IMR-90 (cell line): ENCODE data around the gene BTN3A1. TPM values are rescaled to one million over a fixed set of nuclear protein-coding genes. Genes with fewer than 3 reads are reported as not detected.

ENCODE experiments used
- ATAC-seq: fragments of 200-7000 bp; cut with Tn5 transposase; 2 replicates; pipeline ENCODE4 v1.9.1; 2020; ENCODE audit warnings: low read depth, mild to moderate bottlenecking, moderate library complexity
- BruUV-seq: library from RNA; stranded (reverse); fragments of 400-500 nt; replicated peaks from 2 replicates; lab custom pipeline; 2021; lab: Mats Ljungman, UMichigan
- CTCF ChIA-PET: fragments of 300-600 bp; formaldehyde crosslinking; extraction: SDS; loops from one replicate; lab custom pipeline; 2021; ENCODE audit warnings: antibody characterized with exemption; lab: Yijun Ruan, JAX
- POLR2A ChIA-PET: fragments of 300-600 bp; sonication (Branson Sonifier 250); formaldehyde crosslinking; loops from one replicate; lab custom pipeline; 2022; ENCODE audit warnings: antibody characterized with exemption; ENCODE audit not compliant: unreplicated experiment; lab: Charles Lee
- DNase-seq: peaks from one replicate; pipeline ENCODE4 v3.0.0; 2013
- H2AFZ ChIP-seq: replicated peaks from 2 replicates; pipeline ENCODE3; 2013; ENCODE audit warnings: low read length, mild to moderate bottlenecking; ENCODE audit not compliant: poor library complexity
- H2AK5ac ChIP-seq: 2 replicates; pipeline ENCODE4 v1.6.1; 2013; ENCODE audit warnings: low read depth, low read length, inconsistent platforms
- H2AK9ac ChIP-seq: replicated peaks from 2 replicates; pipeline ENCODE3; 2013; ENCODE audit warnings: mild to moderate bottlenecking, low read depth, low read length, moderate library complexity; ENCODE audit not compliant: poor library complexity
- H2BK120ac ChIP-seq: 2 replicates; pipeline ENCODE4 v1.6.1; 2013; ENCODE audit warnings: low read depth, low read length, inconsistent platforms
- H2BK15ac ChIP-seq: 3 replicates; pipeline ENCODE4 v1.6.1; 2013; ENCODE audit warnings: low read depth, low read length, inconsistent platforms
- H2BK20ac ChIP-seq: 2 replicates; pipeline ENCODE4 v1.6.1; 2013; ENCODE audit warnings: low read depth, mild to moderate bottlenecking, inconsistent platforms, low read length, moderate library complexity
- H2BK5ac ChIP-seq: 2 replicates; pipeline ENCODE4 v1.6.1; 2013; ENCODE audit warnings: mild to moderate bottlenecking, low read depth, low read length, inconsistent platforms; ENCODE audit not compliant: poor library complexity, severe bottlenecking
- H3K14ac ChIP-seq: replicated peaks from 2 replicates; pipeline ENCODE4 v1.6.1; 2013; ENCODE audit warnings: low read depth, low read length, inconsistent platforms
- H3K18ac ChIP-seq: 2 replicates; pipeline ENCODE4 v1.6.1; 2013; ENCODE audit warnings: low read depth, low read length, control low read depth
- H3K23ac ChIP-seq: 2 replicates; pipeline ENCODE4 v1.6.1; 2013; ENCODE audit warnings: low read depth, low read length, inconsistent platforms
- H3K27ac ChIP-seq: 2 replicates; pipeline ENCODE4 v1.5.1; 2013; ENCODE audit warnings: mild to moderate bottlenecking, control low read depth, low read length; ENCODE audit not compliant: insufficient read depth
- H3K27me3 ChIP-seq: 2 replicates; pipeline ENCODE4 v1.6.1; 2013; ENCODE audit warnings: low read length; ENCODE audit not compliant: control insufficient read depth, insufficient read depth
- H3K36me3 ChIP-seq: 2 replicates; pipeline ENCODE4 v1.6.1; 2013; ENCODE audit warnings: low read length, mixed read lengths; ENCODE audit not compliant: control insufficient read depth, insufficient read depth
- H3K4ac ChIP-seq: 2 replicates; pipeline ENCODE4 v1.6.1; 2013; ENCODE audit warnings: low read depth, low read length, inconsistent platforms
- H3K4me1 ChIP-seq: 2 replicates; pipeline ENCODE4 v1.6.1; 2013; ENCODE audit warnings: low read length, mixed read lengths; ENCODE audit not compliant: control insufficient read depth, insufficient read depth
- H3K4me2 ChIP-seq: 2 replicates; pipeline ENCODE4 v1.6.1; 2013; ENCODE audit warnings: low read depth, mild to moderate bottlenecking, control low read depth, low read length, moderate library complexity
- H3K4me3 ChIP-seq: 2 replicates; pipeline ENCODE4 v1.5.1; 2013; ENCODE audit warnings: low read depth, mild to moderate bottlenecking, control low read depth, low read length, moderate library complexity; ENCODE audit not compliant: insufficient read depth
- H3K56ac ChIP-seq: 2 replicates; pipeline ENCODE4 v1.6.1; 2013; ENCODE audit warnings: low read length, inconsistent platforms; ENCODE audit not compliant: insufficient read depth; ENCODE audit errors: extremely low read depth
- H3K79me1 ChIP-seq, 2 experiments: 2 replicates each; pipeline ENCODE4 v1.6.1; 2013; ENCODE audit warnings: low read length in 2 of 2, inconsistent platforms in 1 of 2, low read depth in 1 of 2
- H3K9ac ChIP-seq: 2 replicates; pipeline ENCODE4 v1.6.1; 2013; ENCODE audit warnings: low read depth, low read length, control low read depth
- H3K9me1 ChIP-seq: 2 replicates; pipeline ENCODE4 v1.6.1; 2013; ENCODE audit warnings: low read length, inconsistent platforms; ENCODE audit not compliant: insufficient read depth
- H3K9me3 ChIP-seq: 2 replicates; pipeline ENCODE4 v1.6.1; 2013; ENCODE audit warnings: low read length; ENCODE audit not compliant: control insufficient read depth, insufficient read depth
- H4K20me1 ChIP-seq: 2 replicates; pipeline ENCODE4 v1.6.1; 2013; ENCODE audit warnings: low read length, inconsistent platforms; ENCODE audit not compliant: insufficient read depth
- H4K5ac ChIP-seq: 2 replicates; pipeline ENCODE4 v1.6.1; 2013; ENCODE audit warnings: mild to moderate bottlenecking, low read depth, low read length, control low read depth
- H4K8ac ChIP-seq, 2 experiments: 2 replicates each; pipeline ENCODE4 v1.6.1; 2013; ENCODE audit warnings: low read depth in 2 of 2, low read length in 2 of 2, control low read depth in 1 of 2, inconsistent platforms in 1 of 2
- H4K91ac ChIP-seq: 2 replicates; pipeline ENCODE4 v1.6.1; 2013; ENCODE audit warnings: low read depth, low read length, inconsistent platforms; ENCODE audit not compliant: insufficient read depth
- BHLHE40 ChIP-seq: fragments of 150-350 bp; IDR thresholded peaks from 2 replicates; pipeline ENCODE4 v1.6.1; 2016; ENCODE audit warnings: mild to moderate bottlenecking, low read depth, low read length
- CEBPB ChIP-seq: IDR thresholded peaks from 2 replicates; pipeline ENCODE4 v1.6.1; 2012; ENCODE audit warnings: low read depth, low read length, improper control_type of control experiment
- CHD1 ChIP-seq: IDR thresholded peaks from 2 replicates; pipeline ENCODE4 v1.6.1; 2012; ENCODE audit warnings: low read depth, low read length, improper control_type of control experiment
- FOS ChIP-seq: fragments of 150-350 bp; IDR thresholded peaks from 2 replicates; pipeline ENCODE4 v1.6.1; 2016; ENCODE audit warnings: low read depth, low read length
- MAFK ChIP-seq: IDR thresholded peaks from 2 replicates; pipeline ENCODE4 v1.6.1; 2012; ENCODE audit warnings: low read depth, low read length, improper control_type of control experiment
- MAZ ChIP-seq: IDR thresholded peaks from 2 replicates; pipeline ENCODE4 v1.6.1; 2012; ENCODE audit warnings: low read depth, mild to moderate bottlenecking, low read length, improper control_type of control experiment, moderate library complexity, borderline replicate concordance
- MXI1 ChIP-seq: IDR thresholded peaks from 2 replicates; pipeline ENCODE4 v1.6.1; 2012; ENCODE audit warnings: low read depth, mild to moderate bottlenecking, low read length, moderate library complexity, borderline replicate concordance
- NFE2L2 ChIP-seq: fragments of 150-350 bp; IDR thresholded peaks from 2 replicates; pipeline ENCODE4 v1.6.1; 2016; ENCODE audit warnings: low read depth, mild to moderate bottlenecking, low read length
- POLR2A ChIP-seq: IDR thresholded peaks from 2 replicates; pipeline ENCODE4 v1.6.1; 2012; ENCODE audit warnings: mild to moderate bottlenecking, low read depth, low read length
- RAD21 ChIP-seq: IDR thresholded peaks from 2 replicates; pipeline ENCODE4 v1.6.1; 2012; ENCODE audit warnings: low read length, improper control_type of control experiment
- RCOR1 ChIP-seq: IDR thresholded peaks from 2 replicates; pipeline ENCODE4 v1.6.1; 2012; ENCODE audit warnings: mild to moderate bottlenecking, low read length, improper control_type of control experiment; ENCODE audit not compliant: insufficient replicate concordance
- RFX5 ChIP-seq: IDR thresholded peaks from 2 replicates; pipeline ENCODE4 v1.8.0; 2012; ENCODE audit warnings: low read depth, mild to moderate bottlenecking, low read length, moderate library complexity
- SMC3 ChIP-seq: fragments of 150-350 bp; IDR thresholded peaks from 2 replicates; pipeline ENCODE4 v1.6.1; 2016; ENCODE audit warnings: low read depth, mild to moderate bottlenecking, antibody characterized with exemption, low read length, moderate library complexity
- WGBS, 2 experiments: methylation state at CpG; one replicate each; pipeline versions ENCODE4 v1.1.5 to v1.1.7; 2013; ENCODE audit warnings: missing lambda C conversion rate in 2 of 2; ENCODE audit not compliant: insufficient read length in 1 of 2; ENCODE audit errors: extremely low coverage in 2 of 2; 5-methylcytosine and 5-hydroxymethylcytosine counted together
- dilution Hi-C: fragments of 300-500 bp; cut with HindIII; formaldehyde crosslinking; loops from one replicate; pipeline ENCODE4 v1.14.3; 2018; ENCODE audit warnings: low sequenced_read_pairs; ENCODE audit not compliant: unreplicated experiment
- in situ Hi-C: fragments of 300-500 bp; cut with MboI; formaldehyde crosslinking; loops from 3 replicates; pipeline ENCODE4 v1.14.3; 2019; ENCODE audit warnings: low sequenced_read_pairs, inconsistent platforms, mixed read lengths
- intact Hi-C: fragments of 100-400 bp; cut with micrococcal nuclease; formaldehyde crosslinking; loops from 2 replicates; pipeline ENCODE4 v1.10.0; 2022
- polyA plus RNA-seq, 3 experiments: library from polyadenylated mRNA; depleted of rRNA; stranded (reverse); fragments of >200 nt; gene quantifications; 2 replicates each; pipeline ENCODE4 v1.2.3, GENCODE V29; 2012; ENCODE audit warnings: low replicate concordance in 1 of 3
- total RNA-seq: library from RNA; depleted of rRNA; stranded (reverse); fragments of >200 nt; gene quantifications from 2 replicates; pipeline ENCODE4 v1.2.3, GENCODE V29; 2012
- TF ChIP-seq, protein P1 (sequence below): fragments of 150-350 bp; IDR thresholded peaks from 2 replicates; pipeline ENCODE4 v1.6.1; 2017; ENCODE audit warnings: mild to moderate bottlenecking, antibody characterized with exemption, low read length, low read depth
- TF ChIP-seq, protein P2 (sequence below): fragments of 150-350 bp; IDR thresholded peaks from 2 replicates; pipeline ENCODE4 v1.6.1; 2016; ENCODE audit warnings: low read depth, mild to moderate bottlenecking, low read length, moderate library complexity, borderline replicate concordance
- TF ChIP-seq, protein P3 (sequence below): conservative IDR thresholded peaks from 2 replicates; pipeline ENCODE4 v1.5.1; 2012; ENCODE audit warnings: mild to moderate bottlenecking, low read depth, low read length, improper control_type of control experiment

BTN3A1 gene
- total and polyA plus RNA-seq, 2 of the 4 experiments (the other 2 are of a cell fraction) = 14.4 to 16.5 TPM

DNA sequence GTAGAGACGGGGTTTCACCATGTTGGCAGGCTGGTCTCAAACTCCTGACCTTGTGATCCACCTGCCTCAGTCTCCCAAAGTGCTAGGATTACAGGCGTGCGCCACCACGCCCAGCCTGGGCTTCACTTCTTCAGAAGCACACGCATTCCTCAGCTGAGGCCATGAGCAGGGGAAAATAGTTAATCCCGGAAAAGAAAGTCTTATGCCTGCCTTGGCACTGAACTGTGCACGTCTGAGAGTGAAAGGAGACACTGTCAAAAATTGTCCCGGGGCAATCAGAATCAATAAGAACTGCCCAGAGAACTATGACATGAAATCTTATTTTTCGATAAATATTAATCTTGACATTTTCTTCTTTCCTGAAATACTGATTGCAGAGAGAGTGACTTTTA, 16.3 kb upstream of the BTN3A1 start:
- intact Hi-C loops (no loop called here), in situ Hi-C loops (no loop called here)

More for the DNA sequence above, 16.3 kb upstream of the BTN3A1 start:
- 100% methylated on average over 1 of the region's 9 CpGs; no CpG with 5 or more reads in 1 of the 2 experiments for WGBS, 2 experiments
- no peak overlapping the region for H3K4ac ChIP-seq
- H4K8ac ChIP-seq = no peak overlapping the region
- H3K23ac ChIP-seq = no peak overlapping the region
- no peak overlapping the region for H3K27ac ChIP-seq
- no peak overlapping the region for H3K4me3 ChIP-seq
- dilution Hi-C loops = no loop called here
- no peak overlapping the region for H2AK9ac ChIP-seq
- ChIA-PET CTCF (no interaction called here), POLR2A (no interaction called here)
- H4K5ac ChIP-seq = no peak overlapping the region
- DNase-seq (no peak), ATAC-seq (no peak)
- no TSS peak for BruUV-seq
- peaks cover 8% of the 10 kb centered on the region for H3K4me1 ChIP-seq
- H2AFZ ChIP-seq = no peak overlapping the region
- H2BK20ac ChIP-seq = no peak overlapping the region
- no peak overlapping the region for H2BK120ac ChIP-seq
- no peak overlapping the region for H2AK5ac ChIP-seq
- no peaks in the 10 kb centered on the region for H4K20me1 ChIP-seq
- no peak overlapping the region for H3K18ac ChIP-seq
- H3K36me3 ChIP-seq = peaks cover 7% of the 10 kb centered on the region
- no peak overlapping the region for H3K9ac ChIP-seq
- no peak overlapping the region for H3K56ac ChIP-seq
- H3K14ac ChIP-seq = no peak overlapping the region
- H2BK5ac ChIP-seq = no peak overlapping the region
- no peak overlapping the region for H3K4me2 ChIP-seq
- peaks cover 8% of the 10 kb centered on the region for H3K9me1 ChIP-seq
- H3K9me3 ChIP-seq = no peaks in the 10 kb centered on the region
- no peaks in the 10 kb centered on the region for H3K27me3 ChIP-seq
- H4K91ac ChIP-seq = no peak overlapping the region
- peaks cover 0 to 29% of the 10 kb centered on the region in 2 experiments; a peak in 2 of 4 replicates for H3K79me1 ChIP-seq
- TF ChIP-seq CHD1 (no peak), FOS (no peak), BHLHE40 (no peak), CEBPB (no peak), RCOR1 (no peak), SMC3 (no peak), MAZ (no peak), NFE2L2 (no peak), MAFK (no peak), RFX5 (no peak), MXI1 (no peak), RAD21 (no peak), POLR2A (no peak)
- TF ChIP-seq, protein P1, sequence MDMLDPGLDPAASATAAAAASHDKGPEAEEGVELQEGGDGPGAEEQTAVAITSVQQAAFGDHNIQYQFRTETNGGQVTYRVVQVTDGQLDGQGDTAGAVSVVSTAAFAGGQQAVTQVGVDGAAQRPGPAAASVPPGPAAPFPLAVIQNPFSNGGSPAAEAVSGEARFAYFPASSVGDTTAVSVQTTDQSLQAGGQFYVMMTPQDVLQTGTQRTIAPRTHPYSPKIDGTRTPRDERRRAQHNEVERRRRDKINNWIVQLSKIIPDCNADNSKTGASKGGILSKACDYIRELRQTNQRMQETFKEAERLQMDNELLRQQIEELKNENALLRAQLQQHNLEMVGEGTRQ = no peak
- TF ChIP-seq, protein P2, sequence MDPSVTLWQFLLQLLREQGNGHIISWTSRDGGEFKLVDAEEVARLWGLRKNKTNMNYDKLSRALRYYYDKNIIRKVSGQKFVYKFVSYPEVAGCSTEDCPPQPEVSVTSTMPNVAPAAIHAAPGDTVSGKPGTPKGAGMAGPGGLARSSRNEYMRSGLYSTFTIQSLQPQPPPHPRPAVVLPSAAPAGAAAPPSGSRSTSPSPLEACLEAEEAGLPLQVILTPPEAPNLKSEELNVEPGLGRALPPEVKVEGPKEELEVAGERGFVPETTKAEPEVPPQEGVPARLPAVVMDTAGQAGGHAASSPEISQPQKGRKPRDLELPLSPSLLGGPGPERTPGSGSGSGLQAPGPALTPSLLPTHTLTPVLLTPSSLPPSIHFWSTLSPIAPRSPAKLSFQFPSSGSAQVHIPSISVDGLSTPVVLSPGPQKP = no peak
- TF ChIP-seq, protein P3, sequence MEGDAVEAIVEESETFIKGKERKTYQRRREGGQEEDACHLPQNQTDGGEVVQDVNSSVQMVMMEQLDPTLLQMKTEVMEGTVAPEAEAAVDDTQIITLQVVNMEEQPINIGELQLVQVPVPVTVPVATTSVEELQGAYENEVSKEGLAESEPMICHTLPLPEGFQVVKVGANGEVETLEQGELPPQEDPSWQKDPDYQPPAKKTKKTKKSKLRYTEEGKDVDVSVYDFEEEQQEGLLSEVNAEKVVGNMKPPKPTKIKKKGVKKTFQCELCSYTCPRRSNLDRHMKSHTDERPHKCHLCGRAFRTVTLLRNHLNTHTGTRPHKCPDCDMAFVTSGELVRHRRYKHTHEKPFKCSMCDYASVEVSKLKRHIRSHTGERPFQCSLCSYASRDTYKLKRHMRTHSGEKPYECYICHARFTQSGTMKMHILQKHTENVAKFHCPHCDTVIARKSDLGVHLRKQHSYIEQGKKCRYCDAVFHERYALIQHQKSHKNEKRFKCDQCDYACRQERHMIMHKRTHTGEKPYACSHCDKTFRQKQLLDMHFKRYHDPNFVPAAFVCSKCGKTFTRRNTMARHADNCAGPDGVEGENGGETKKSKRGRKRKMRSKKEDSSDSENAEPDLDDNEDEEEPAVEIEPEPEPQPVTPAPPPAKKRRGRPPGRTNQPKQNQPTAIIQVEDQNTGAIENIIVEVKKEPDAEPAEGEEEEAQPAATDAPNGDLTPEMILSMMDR = no peak
- H2BK15ac ChIP-seq = no peak overlapping the region
